HG02981 (cell line): Measurements from ENCODE around the gene POU6F2.

Source experiments
- ATAC-seq: cut with Tn5 transposase; IDR thresholded peaks from one replicate; pipeline ENCODE4 v1.9.1; 2021; ENCODE audit warnings: mild to moderate bottlenecking, moderate library complexity; ENCODE audit not compliant: unreplicated experiment

The POU6F2 gene

DNA sequence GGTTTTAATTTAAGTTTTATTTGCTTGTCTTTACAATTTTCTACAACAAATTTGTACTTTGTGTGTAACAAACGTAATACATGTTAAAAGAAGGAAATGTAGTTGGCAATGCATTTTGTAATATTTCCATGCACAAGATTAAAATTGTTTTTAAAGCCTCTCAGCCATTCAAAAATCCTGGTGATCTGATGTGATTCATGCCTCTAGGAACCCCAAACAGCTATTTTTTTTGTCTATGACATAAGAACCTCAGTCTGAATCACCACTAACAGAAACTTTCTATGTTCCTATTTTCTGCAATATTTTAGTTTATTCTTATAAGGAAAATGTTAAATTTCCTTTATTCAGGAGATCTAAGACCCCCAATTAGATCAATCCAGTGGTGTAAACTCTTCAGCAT, 405.4 kb downstream of the POU6F2 start:
- ATAC-seq = no peak

DNA sequence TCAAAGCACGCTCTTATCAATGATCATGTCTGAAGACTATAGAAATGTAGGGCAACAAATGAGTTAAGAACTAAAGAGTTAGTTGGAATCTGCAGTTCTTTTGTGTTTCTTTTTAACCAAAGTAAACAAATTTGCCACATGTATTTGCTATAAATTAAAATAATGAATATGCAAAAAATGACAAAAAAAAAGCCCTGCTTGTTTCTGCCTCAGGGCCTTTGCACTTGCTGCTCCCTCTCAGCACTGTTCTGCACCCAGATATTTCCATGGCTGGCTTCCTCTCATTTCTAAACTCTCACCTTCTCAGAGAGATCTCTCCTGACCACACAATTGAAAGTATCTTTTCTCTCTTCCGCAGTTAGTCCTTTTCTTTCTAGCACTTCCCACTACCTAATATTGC, 406.7 kb downstream of the POU6F2 start:
- ATAC-seq = no peak

DNA sequence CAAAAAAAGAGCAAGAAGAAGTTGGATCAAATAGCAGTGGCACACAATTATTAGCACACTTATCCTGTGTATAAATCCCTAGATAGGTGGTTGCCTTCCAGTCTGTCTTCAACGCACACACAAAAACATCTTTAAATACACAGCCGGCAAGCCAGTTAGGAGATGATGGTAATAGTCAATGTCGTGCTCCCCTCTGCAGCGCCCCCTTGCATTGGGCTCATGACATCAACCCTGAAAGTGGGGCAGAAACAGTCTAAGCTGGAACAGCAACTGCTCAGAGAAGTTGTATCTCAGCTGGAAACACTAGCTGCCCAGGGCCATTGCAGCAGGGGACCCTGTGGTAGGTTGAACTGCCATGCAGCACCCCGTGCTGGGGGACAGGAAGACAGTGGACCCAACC, 409.0 kb downstream of the POU6F2 start:
- ATAC-seq = no peak

DNA sequence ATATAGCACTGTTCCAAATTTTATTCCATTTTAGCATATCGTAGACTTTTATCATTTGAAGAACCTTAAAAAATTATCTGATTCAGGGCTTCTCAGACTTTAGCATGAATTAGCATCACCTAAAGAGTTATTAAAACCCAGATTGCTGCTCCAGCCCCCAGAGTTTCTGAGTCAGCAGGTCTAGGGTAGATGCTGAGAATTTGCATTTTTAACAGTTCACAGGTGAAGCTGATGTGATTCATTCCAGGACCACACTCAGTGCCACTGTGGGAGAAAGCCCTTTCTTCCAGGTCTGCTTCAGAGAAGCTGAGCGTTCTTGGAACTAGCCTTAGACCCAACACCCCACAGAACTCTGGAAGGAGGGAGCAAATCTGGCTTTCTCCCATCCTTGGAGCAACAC, 414.4 kb downstream of the POU6F2 start:
- no peak for ATAC-seq

DNA sequence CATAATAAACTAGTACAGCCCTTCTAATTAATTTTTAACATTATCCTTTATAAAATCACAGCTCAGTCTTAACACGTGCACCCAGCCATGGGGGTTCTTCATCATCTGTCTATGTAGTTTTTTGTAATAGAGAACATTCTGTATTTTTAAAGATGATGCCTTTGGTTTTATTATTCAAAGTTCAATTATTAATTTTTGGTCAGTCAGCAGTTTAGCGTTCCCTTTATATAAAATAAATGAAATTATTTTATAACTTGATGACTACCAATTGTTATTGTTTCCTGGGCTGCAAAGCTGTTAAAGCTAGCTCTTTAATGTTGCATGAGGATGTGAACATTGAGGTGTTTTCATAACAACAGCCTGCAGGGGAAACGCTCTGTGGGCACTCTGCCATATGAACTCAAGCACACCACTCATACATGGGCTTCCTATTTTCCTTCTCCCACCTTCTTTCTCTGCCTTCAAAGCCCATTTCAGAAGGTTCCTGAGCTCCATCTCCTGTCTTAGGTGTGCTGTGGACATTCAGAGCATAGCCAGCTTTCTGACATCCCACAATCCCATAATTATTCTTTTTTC, 416.5 kb downstream of the POU6F2 start:
- ATAC-seq = no peak

DNA sequence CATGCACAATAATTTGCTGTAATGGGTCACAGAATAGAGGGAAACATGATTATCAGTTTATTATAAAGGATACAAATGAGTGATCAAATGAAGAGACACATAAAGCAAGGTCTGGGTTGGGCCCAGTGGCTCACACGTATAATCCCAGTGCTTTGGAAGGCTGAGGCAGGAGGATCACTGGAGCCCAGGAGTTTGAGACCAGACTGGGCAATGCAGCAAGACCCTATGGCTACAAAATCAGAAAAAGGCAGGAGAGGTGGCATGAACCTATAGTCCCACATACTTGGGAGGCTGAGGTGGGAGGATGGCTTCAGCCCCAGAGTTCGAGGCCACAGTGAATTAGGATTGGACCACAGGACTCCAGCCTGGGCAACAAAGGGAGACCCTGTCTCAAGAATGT, 421.7 kb downstream of the POU6F2 start:
- ATAC-seq = no peak

DNA sequence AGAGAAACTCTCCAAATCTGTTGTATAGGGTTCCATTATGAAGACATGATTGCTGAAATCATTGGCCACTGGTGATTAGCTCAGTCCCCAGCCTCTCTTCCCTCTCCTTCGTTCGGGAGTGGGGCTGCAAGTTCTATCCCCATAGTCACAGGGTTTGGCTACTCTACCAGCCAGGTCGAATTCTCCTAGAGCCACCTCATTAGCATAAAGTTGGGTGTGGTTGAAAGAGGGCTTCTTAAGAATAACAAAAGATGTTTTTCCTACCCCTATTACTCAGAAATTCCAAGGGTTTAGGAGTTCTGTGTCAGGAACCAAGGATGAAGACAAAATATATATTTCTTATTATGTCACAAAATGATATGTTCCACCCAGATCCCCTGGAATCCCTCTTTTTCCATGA, 422.3 kb downstream of the POU6F2 start:
- no peak for ATAC-seq

DNA sequence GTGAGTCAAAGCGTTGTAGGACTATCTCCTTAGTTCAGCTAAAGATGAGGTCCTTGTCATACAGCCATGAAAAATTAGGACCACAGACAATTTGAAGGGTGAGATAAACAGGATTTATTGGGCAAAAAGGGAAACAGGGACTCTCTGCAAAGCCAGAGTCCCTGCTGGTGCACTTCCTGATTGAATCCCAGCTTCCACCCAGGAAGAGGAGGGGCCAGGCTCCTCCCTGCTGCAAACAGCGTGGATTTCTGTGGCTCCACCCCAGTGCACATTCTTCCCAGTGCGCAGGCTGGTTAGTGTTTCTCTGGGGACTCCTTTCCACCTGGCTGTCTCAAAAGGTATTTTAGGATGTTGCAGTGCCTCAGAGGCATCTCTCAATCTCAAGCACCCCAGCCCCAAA, 423.1 kb downstream of the POU6F2 start:
- ATAC-seq = no peak

DNA sequence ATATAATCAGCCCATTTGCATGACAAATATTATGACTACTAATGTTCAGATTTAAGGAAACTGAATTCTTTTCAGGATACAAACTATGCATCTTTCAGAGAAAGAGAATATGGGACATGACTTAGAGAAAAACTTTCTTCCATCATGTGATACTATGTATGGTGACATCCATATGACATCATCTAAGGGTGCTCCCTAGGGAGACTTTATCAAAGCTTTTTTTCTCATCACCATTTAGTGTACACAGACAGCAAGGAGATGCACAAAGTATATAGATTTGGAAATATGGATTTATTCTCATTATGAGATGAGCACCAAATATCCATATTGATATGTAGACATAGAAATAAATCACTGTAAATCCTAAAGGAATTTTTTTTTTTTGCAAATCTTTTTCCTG, 424.3 kb downstream of the POU6F2 start:
- no peak for ATAC-seq

DNA sequence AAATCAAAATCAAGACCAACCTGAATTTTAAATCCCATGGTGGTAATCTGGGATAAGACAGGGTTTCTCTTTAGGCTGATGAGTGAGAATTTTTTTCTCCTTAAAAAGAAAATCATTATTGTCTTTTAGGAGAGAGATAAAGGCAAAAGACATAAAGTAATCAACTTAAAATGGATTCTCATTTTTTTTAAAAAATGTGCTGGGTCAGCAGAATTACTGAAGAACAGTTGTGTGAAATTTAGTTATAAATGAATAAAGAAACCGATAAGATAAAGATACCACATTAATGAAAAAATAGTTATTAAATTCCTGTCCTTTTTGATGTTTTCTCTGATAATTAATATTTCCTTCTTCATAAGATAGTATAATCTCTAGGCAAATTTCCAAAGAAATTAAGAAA, 427.2 kb downstream of the POU6F2 start:
- ATAC-seq = no peak

DNA sequence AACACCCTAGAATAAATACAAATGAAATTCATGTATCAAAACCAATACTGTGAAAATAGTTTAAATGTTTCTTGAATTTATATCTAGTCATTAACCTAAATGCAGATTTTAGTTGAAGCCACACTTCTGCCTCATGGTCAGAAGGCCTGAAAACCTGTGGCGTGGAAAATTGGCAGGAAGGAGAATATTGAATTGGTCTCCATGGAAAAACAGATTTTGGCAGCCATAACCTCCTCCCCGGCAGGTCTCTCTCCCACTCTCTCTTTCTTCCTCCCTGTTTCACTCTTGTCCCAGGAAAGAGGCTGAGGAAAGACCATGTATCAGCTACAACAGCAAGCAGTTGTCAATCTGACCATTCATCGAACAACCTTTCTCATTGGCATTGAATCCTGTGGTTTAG, 427.9 kb downstream of the POU6F2 start:
- ATAC-seq = no peak

DNA sequence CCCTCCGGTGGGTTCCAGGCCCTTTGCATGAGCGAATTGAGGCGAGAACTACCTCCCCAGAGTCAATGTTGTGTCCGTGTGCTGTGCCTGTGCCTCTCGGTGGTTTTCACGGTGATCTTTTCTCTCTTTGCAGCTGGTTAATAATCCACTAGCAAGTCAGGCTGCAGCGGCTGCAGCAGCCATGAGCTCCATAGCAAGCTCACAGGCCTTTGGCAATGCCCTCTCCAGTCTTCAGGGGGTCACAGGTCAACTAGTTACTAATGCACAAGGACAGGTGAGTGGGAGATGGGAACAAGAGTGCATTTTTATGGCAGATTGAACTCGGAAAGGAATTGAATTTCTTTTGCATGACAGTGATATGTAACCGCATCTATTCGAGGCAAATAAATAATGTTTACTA, 428.8 kb downstream of the POU6F2 start:
- no peak for ATAC-seq

DNA sequence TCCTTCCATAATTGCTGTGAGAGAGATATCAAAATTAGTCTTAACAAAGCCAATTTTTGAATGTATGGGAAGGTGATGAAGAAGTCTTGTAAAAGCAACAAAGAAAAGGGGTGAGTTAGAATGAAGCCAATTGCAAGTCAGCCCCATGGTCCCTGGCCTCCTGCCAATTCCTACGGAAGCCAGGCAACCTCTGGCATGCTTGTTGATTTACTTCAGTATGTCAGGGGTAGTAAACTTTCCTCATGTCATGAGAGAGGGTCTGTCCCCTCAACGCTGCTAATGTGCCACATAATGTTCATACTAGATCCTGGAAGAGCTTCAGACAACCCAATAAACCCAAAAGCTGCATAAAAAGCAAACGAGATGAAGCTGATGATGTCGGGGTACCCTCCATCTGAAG, 429.4 kb downstream of the POU6F2 start:
- ATAC-seq = no peak

DNA sequence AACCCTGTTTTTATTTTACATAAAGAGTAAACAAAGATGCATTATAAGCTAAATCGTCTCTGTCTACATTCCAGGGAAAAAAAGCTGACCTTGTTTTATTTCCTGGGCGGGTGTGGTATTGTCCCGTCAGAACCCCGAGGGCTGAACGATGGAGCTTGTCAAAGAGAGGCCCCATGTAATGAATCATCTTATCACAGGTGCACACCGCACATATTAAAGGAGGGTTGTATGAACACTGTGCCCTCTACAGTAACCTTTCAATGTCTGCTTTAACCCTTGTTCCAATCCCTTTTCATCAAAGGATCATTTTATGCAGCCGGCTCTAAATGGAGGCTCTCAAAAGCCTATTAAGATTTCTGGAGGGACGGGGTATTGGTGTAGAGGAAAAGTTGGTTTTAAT, 430.0 kb downstream of the POU6F2 start:
- ATAC-seq = no peak

DNA sequence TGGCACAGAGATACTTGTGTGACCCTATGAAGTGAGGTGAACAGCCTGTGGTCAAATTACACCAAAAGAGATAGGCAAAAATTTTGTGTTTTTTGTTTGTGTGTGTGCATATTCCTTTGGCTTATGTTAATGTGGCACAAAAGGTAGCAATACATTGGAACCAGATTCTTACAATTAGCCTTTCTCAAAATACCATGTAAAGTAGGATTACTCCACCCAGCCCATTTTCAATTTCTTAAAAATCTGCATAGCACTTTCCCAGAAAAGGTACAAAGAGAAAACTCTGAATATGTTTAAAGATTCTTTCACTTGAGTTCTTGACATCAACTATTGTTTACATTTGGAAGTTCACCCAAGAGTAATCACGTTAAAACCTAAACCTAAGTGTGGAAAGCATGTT, 431.2 kb downstream of the POU6F2 start:
- ATAC-seq = no peak

DNA sequence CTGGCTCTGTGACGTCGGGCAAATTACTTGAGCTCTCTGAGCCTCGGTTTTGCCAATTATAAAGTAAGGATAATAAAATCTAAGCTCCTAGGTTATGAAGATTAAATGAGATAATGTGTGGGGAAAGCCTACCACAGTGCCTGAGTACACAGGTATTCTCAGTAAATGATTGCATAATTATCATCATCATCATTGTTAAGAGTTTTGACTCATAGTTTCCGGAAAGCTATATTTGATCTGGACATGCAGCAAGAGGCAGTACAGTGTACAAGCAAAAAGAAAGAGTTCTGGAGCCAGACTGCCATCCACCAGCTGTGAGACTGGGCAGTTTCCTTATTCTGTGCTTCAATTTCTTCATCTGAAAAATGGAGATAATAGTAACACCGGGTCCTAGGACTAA, 432.9 kb downstream of the POU6F2 start:
- no peak for ATAC-seq

DNA sequence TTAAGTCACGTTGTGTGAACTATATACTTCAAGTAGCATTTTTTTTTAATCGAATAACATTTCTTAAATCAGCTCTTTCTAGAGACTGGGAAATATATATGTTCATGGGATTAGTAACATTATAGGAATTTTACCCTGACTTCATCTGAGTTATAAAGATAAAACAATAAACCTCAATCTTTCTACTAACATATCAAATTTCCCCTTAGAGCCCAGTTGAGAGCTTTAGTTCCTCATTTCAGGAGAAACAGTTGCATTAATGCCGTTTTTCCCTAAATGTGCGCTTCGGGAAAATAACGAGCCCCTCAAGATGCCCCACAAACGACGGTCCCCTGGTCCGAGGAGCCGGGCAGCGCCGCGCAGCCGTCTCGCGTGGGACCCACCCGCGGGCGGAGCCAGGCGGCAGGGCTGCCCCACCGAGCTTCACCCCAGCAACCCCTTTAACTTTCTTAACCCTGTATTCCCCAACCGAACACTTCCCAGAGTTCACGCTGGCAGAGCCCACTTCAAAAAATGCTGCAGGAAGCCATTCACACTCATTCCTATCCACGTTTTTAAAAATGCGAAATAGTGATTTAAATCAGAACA, 436.0 kb downstream of the POU6F2 start:
- no peak for ATAC-seq

DNA sequence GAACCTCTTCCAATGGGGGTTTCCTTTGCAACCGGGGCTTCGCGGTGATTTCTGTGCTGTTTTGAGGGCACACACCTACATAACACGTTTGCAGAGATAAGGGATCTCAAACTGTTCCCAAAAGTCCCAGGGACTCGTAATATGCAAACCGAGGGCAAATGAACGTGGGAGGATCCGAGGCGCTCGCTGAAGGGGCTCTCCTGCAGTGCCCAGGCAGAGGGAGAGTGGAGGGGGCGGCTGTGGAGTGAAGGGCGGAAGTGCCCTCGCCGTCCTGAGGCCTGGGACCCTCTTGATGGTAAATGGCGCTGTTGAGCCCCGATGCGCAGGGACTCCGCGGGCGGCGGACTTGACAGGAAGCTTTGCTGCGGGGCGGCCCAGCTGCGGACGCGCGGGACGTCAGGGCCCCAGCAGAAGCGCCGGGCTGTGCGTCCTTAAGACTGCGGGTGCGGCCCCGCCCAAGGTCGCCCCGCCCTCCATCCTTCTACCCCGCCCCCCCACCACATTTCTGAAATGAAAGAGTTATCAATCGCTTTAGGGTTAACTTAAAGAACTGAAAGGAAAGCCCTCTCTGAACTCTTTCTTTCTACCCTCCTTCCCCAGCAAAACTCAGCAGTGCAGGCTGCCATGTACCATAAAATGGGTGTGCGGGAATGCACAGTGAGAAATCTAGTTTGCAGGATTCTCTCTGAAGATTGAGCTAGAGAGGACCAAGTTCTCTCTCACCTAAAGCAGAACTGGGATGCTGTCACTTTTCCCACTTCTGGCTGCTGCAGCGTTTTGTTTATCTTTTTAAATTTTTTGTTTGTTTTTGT, 436.7 kb downstream of the POU6F2 start:
- peak; percentile 92 for ATAC-seq

DNA sequence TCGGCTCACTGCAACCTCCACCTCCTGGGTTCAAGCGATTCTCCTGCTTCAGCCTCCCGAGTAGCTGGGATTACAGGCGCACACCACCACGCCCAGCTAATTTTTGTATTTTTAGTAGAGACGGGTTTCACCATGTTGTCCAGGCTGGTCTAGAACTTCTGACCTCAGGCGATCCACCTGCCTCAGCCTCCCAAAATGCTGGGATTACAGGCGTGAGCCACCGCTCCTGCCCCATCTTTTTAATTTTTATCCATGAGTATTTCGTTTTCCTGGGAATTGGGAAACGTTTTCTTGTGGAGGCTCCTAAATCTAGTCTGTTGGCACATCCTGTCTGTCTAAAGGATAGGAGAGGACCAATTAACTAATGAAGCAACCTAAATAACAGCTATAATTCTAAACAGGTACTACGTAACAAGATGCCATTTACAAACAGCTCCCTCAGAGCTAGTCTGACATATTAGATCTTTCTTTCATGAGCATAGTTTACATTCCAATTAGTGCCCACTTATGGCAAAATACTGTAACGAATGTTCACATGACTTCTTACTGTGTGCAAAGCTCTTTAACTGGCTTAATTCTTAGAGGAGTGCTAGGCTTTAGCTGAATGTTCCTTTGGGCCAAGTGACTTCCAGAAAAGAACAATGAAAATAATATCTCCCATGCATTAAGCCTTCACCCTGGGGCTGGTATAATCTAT, 437.5 kb downstream of the POU6F2 start:
- ATAC-seq = no peak

DNA sequence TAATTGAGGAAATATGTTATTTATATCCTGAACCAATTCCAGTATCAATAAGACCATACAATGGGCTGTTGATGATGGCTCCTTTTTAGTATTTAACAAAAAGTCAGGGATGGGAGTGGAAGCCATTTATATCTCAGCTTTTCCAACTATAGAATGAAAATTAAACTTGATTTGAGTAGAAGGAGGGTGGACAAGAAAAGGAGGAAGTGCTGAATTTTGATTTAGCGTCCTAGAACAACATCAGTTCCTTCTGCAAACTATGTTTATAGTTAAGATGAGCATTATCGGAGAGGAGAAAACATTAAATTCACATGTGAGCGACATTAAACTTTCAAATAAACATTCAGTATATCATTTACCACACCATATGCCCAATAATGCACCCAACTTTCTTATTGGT, 439.2 kb downstream of the POU6F2 start:
- ATAC-seq = no peak

DNA sequence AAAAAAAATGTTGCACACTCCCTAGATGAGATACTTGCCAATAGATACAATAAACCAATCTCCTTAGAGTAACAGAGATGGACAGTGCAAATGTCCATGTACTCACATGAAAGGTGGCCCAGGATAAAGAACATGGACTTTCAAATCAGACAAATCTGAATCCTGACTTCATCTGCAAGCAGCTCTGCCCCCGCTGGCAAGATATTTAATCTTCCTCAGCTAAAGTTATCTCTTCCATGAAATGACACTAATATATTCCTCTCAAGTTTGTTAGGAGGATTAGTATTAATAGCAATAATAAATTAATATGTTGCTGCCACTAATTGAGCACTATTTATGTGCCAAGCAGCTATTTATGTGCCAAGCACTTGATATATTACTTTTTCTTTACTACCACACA, 439.9 kb downstream of the POU6F2 start:
- no peak for ATAC-seq

DNA sequence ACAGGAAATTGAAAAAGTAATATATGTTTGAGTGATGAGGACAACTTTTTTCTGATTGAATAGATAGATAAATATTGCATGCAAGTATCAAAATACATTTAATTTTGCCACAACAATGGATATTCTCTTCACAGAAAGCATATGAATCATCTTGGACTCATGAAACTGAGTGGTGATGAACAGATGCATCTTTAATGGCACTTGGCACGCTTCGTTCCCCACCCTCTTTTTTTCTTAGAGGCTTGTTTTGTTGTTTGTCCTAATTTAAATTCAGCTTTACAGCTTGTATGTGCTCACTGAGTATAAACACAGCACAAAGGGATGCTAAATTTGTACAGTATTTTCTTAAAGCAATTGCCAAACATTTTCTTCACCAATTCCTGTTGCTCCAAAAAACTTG, 443.5 kb downstream of the POU6F2 start:
- ATAC-seq = no peak
